Endodermal cell (in vitro differentiated cells): ENCODE results near the gene TMCC2. TPM values are rescaled to one million over a fixed set of nuclear protein-coding genes. Genes with fewer than 3 reads are reported as not detected.

Experiments
- DNase-seq: peaks from one replicate; pipeline ENCODE4 v3.0.0-alpha.2; 2017
- H3K27ac ChIP-seq: 2 replicates; pipeline ENCODE4 v1.5.1; 2013; ENCODE audit warnings: mild to moderate bottlenecking, low read depth, low read length, moderate library complexity
- H3K27me3 ChIP-seq: 2 replicates; pipeline ENCODE4 v1.6.1; 2013; ENCODE audit warnings: mild to moderate bottlenecking, low read length, moderate library complexity; ENCODE audit not compliant: insufficient read depth, control insufficient read depth, poor library complexity, severe bottlenecking
- H3K36me3 ChIP-seq: 2 replicates; pipeline ENCODE4 v1.7.0; 2013; ENCODE audit warnings: mild to moderate bottlenecking, low read length, moderate library complexity; ENCODE audit not compliant: control insufficient read depth, insufficient read depth
- H3K4me1 ChIP-seq: one replicate; pipeline ENCODE4 v1.7.0; 2013; ENCODE audit warnings: low read length; ENCODE audit not compliant: control insufficient read depth, insufficient read depth
- H3K4me3 ChIP-seq: 2 replicates; pipeline ENCODE4 v1.5.1; 2013; ENCODE audit warnings: mild to moderate bottlenecking, low read length, moderate library complexity
- H3K9ac ChIP-seq: 2 replicates; pipeline ENCODE4 v1.6.1; 2013; ENCODE audit warnings: mild to moderate bottlenecking, low read length, moderate library complexity; ENCODE audit not compliant: poor library complexity, severe bottlenecking; ENCODE audit errors: extremely low read depth
- H3K9me3 ChIP-seq: 2 replicates; pipeline ENCODE4 v1.6.1; 2013; ENCODE audit warnings: mild to moderate bottlenecking, low read length, moderate library complexity; ENCODE audit not compliant: control insufficient read depth
- H3K27ac Mint-ChIP-seq: 2 replicates; pipeline ENCODE4 v1.8.0; 2020; ENCODE audit warnings: mixed read lengths
- H3K27me3 Mint-ChIP-seq: 2 replicates; pipeline ENCODE4 v1.8.0; 2021; ENCODE audit warnings: mild to moderate bottlenecking, mixed read lengths; ENCODE audit not compliant: insufficient read depth
- H3K36me3 Mint-ChIP-seq: 2 replicates; pipeline ENCODE4 v1.8.0; 2020; ENCODE audit warnings: low read depth, mixed read lengths
- H3K4me1 Mint-ChIP-seq: 2 replicates; pipeline ENCODE4 v1.8.0; 2020; ENCODE audit warnings: mixed read lengths
- H3K4me3 Mint-ChIP-seq: 2 replicates; pipeline ENCODE4 v1.8.0; 2020; ENCODE audit warnings: mild to moderate bottlenecking, moderate library complexity, mixed read lengths
- H3K9me3 Mint-ChIP-seq: 2 replicates; pipeline ENCODE4 v1.8.0; 2020; ENCODE audit warnings: mild to moderate bottlenecking, mixed read lengths
- CTCF ChIP-seq: fragments of 200-600 bp; sonication (generic); conservative IDR thresholded peaks from 2 replicates; pipeline ENCODE4 v1.5.0; 2021; ENCODE audit warnings: antibody characterized with exemption, mild to moderate bottlenecking
- WGBS, 2 experiments: methylation state at CpG; one replicate each; pipeline versions ENCODE4 v1.1.5 to v1.1.7; 2013; ENCODE audit warnings: missing lambda C conversion rate in 2 of 2, mixed read lengths in 1 of 2; ENCODE audit not compliant: insufficient coverage in 1 of 2, insufficient read length in 1 of 2; 5-methylcytosine and 5-hydroxymethylcytosine counted together
- total RNA-seq, 2 donors: library from RNA; stranded (reverse); fragmentation: NEBNext Ultra II Directional in 1 of 2; extraction: Animal tissue kit (Norgen Biotek cat#: 25700) in 1 of 2; gene quantifications; 2 replicates in 1 of 2; 3 replicates in 1 of 2; pipeline ENCODE4 v1.2.1, GENCODE V29; 2021

Gene TMCC2
- total RNA-seq, 2 donors from 2014 or later = 5.2 to 5.8 TPM

- H3K36me3 Mint-ChIP-seq = peaks cover 1% of the 10 kb centered on the region
- H3K4me1 ChIP-seq = no peaks in the 10 kb centered on the region
- H3K27ac ChIP-seq = no peak overlapping the region
- H3K36me3 ChIP-seq = no peaks in the 10 kb centered on the region
- H3K27ac Mint-ChIP-seq = no peak overlapping the region
- H3K4me3 ChIP-seq = no peak overlapping the region
- 93 to 97% methylated on average over 7 to 10 of the region's 10 CpGs for WGBS, 2 experiments
- no peak for DNase-seq
- no peaks in the 10 kb centered on the region for H3K4me1 Mint-ChIP-seq
- H3K27me3 Mint-ChIP-seq = no peaks in the 10 kb centered on the region
- no peak overlapping the region for H3K9ac ChIP-seq
- H3K4me3 Mint-ChIP-seq = no peak overlapping the region
- no peak for TF ChIP-seq CTCF
- H3K27me3 ChIP-seq = no peaks in the 10 kb centered on the region
- H3K9me3 ChIP-seq = no peaks in the 10 kb centered on the region
- H3K9me3 Mint-ChIP-seq = no peaks in the 10 kb centered on the region
These were observed 18.8 kb downstream of the TMCC2 start for GRCh38 chr1:205246351-205247119.

- Histone ChIP-seq H3K9ac (no peak overlapping the region), H3K27ac (peak overlapping the region; percentile 68), H3K4me1 (no peaks in the 10 kb centered on the region), H3K27me3 (no peaks in the 10 kb centered on the region), H3K9me3 (no peaks in the 10 kb centered on the region), H3K36me3 (no peaks in the 10 kb centered on the region), H3K4me3 (no peak overlapping the region)
- no peaks in the 10 kb centered on the region for H3K9me3 Mint-ChIP-seq
- no peak overlapping the region for H3K27ac Mint-ChIP-seq
- H3K36me3 Mint-ChIP-seq = peaks cover 1% of the 10 kb centered on the region
- no peak for DNase-seq
- H3K4me1 Mint-ChIP-seq = no peaks in the 10 kb centered on the region
- TF ChIP-seq CTCF = no peak
- H3K27me3 Mint-ChIP-seq = no peaks in the 10 kb centered on the region
- H3K4me3 Mint-ChIP-seq = no peak overlapping the region
- WGBS, 2 experiments = 80 to 82% methylated on average over 3 to 9 of the region's 9 CpGs
These were observed 19.6 kb downstream of the TMCC2 start for GRCh38 chr1:205247130-205247921.

GRCh38 chr1:205248793-205249601 is 21.3 kb downstream of the TMCC2 start:
- Histone ChIP-seq H3K4me3 (no peak overlapping the region), H3K9ac (no peak overlapping the region), H3K4me1 (no peaks in the 10 kb centered on the region), H3K36me3 (no peaks in the 10 kb centered on the region), H3K27me3 (no peaks in the 10 kb centered on the region), H3K27ac (no peak overlapping the region), H3K9me3 (no peaks in the 10 kb centered on the region)
- Mint-ChIP-seq H3K4me1 (no peaks in the 10 kb centered on the region), H3K36me3 (no peaks in the 10 kb centered on the region), H3K27ac (peak overlapping the region; percentile 9), H3K27me3 (no peaks in the 10 kb centered on the region), H3K4me3 (no peak overlapping the region), H3K9me3 (no peaks in the 10 kb centered on the region)
- no peak for TF ChIP-seq CTCF
- 81 to 86% methylated on average over 4 to 11 of the region's 11 CpGs for WGBS, 2 experiments
- DNase-seq = no peak
